Suprapubic skin (tissue), 4 donors: ENCODE measurements around the gene METTL16. TPM values are rescaled to one million over a fixed set of nuclear protein-coding genes. Genes with fewer than 3 reads are reported as not detected.
A peak's percentile ranks its signal among the peaks of the same experiment; 100 is the strongest.

Experiments
- DNase-seq, 2 donors: peaks; one replicate each; pipeline ENCODE4 v3.0.0-alpha.2; 2019; ENCODE audit warnings: low spot score in 2 of 2
- H3K27ac ChIP-seq: fragments of 200-600 bp; sonication (generic); one replicate; pipeline ENCODE4 v1.5.1; 2019
- H3K27me3 ChIP-seq: fragments of 200-600 bp; sonication (generic); one replicate; pipeline ENCODE4 v1.5.1; 2019
- H3K36me3 ChIP-seq: fragments of 200-600 bp; sonication (generic); one replicate; pipeline ENCODE4 v1.5.1; 2019
- H3K4me1 ChIP-seq: fragments of 200-600 bp; sonication (generic); one replicate; pipeline ENCODE4 v1.5.1; 2019
- H3K4me3 ChIP-seq: fragments of 200-600 bp; sonication (generic); one replicate; pipeline ENCODE4 v1.5.1; 2019; ENCODE audit warnings: mild to moderate bottlenecking
- H3K9me3 ChIP-seq: fragments of 200-600 bp; sonication (generic); one replicate; pipeline ENCODE4 v1.5.1; 2019
- CTCF ChIP-seq, 2 donors: fragments of 200-600 bp in 1 of 2; fragments of 450-650 bp in 1 of 2; sonication (generic) in 1 of 2; IDR thresholded peaks; one replicate each; pipeline ENCODE4 v1.5.1; 2016 to 2019; ENCODE audit warnings: antibody characterized with exemption in 2 of 2, mild to moderate bottlenecking in 1 of 2, moderate library complexity in 1 of 2
- EP300 ChIP-seq: sonication (generic); formaldehyde crosslinking; IDR thresholded peaks from one replicate; pipeline ENCODE4 v1.6.1; 2017; ENCODE audit warnings: antibody characterized with exemption
- POLR2A ChIP-seq, 2 donors: fragments of 450-650 bp; IDR thresholded peaks; one replicate each; pipeline ENCODE4 v1.6.1; 2017; ENCODE audit warnings: antibody characterized with exemption in 2 of 2, mild to moderate bottlenecking in 2 of 2, moderate library complexity in 2 of 2
- POLR2AphosphoS5 ChIP-seq, 3 donors: sonication (generic); formaldehyde crosslinking; IDR thresholded peaks; one replicate each; pipeline ENCODE4 v1.6.1; 2017; ENCODE audit warnings: antibody characterized with exemption in 3 of 3
- WGBS: methylation state at CpG from one replicate; pipeline ENCODE4 v1.1.5; 2018; 5-methylcytosine and 5-hydroxymethylcytosine counted together
- total RNA-seq, 4 donors: library from RNA; depleted of rRNA; stranded (reverse); fragments of >200 nt; gene quantifications; one replicate each; pipeline ENCODE4 v1.1.0, GENCODE V29; 2016

The METTL16 gene
- total RNA-seq, 4 donors from 2014 or later = 30.8 to 53.3 (median 35.9) TPM

DNA sequence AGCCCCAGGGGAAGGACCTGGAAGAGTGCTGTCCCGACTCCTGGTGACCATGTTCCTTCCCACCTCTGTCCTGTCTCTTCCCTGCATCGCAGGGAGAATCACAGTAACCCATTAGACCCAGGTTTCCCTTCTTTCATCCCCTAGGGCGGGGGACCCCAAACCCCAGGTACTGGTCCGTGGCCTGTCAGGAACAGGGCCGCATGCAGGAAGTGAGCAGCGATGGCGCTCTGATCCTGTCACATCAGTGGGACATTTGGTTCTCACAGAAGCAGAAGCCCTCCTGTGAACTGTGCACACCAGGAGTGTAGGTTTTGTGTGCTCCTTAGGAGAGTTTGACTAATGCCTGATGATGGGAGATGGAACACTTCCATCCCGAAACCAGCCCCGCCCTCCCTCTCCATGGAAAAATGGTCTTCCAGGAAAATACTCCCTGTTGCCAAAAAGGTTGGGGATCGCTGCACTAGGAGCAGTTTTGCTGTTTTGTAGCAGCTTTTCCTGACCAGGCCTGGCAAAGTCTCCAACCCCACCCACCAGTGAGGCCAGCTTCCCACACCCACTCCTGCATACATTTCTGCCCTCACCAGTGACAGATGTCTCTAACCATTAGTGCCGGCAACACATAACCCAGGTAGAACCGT, 121.4 kb downstream of the METTL16 start:
- Histone ChIP-seq H3K4me3 (no peak overlapping the region), H3K4me1 (peaks cover 52% of the 10 kb centered on the region), H3K27me3 (no peaks in the 10 kb centered on the region), H3K36me3 (peaks cover 31% of the 10 kb centered on the region), H3K9me3 (no peaks in the 10 kb centered on the region), H3K27ac (peak overlapping the region; percentile 99)
- WGBS = 66% methylated on average over 12 of the region's 12 CpGs
- TF ChIP-seq CTCF (IDR thresholded peaks at IDR 0.05) (no peak), POLR2AphosphoS5 (IDR thresholded peaks at IDR 0.05) (no peak), EP300 (no peak), POLR2A (IDR thresholded peaks at IDR 0.05) (no peak)
- DNase-seq = peak in 1 of 2 donors; percentile 73

GRCh38 chr17:2388683-2389055, 123.0 kb downstream of the METTL16 start:
- no peak for TF ChIP-seq EP300
- no peak for TF ChIP-seq CTCF (IDR thresholded peaks at IDR 0.05)
- no peak for TF ChIP-seq POLR2A (IDR thresholded peaks at IDR 0.05)
- TF ChIP-seq POLR2AphosphoS5 (IDR thresholded peaks at IDR 0.05) = no peak
- peaks cover 31% of the 10 kb centered on the region for H3K36me3 ChIP-seq
- H3K4me3 ChIP-seq = no peak overlapping the region
- WGBS = 92% methylated on average over 15 of the region's 15 CpGs
- no peaks in the 10 kb centered on the region for H3K27me3 ChIP-seq
- no peak overlapping the region for H3K27ac ChIP-seq
- H3K4me1 ChIP-seq = peaks cover 43% of the 10 kb centered on the region
- no peaks in the 10 kb centered on the region for H3K9me3 ChIP-seq
- no peak for DNase-seq

GRCh38 chr17:2388020-2388682, 123.5 kb downstream of the METTL16 start:
- TF ChIP-seq POLR2AphosphoS5 (IDR thresholded peaks at IDR 0.05) (no peak), POLR2A (IDR thresholded peaks at IDR 0.05) (no peak), CTCF (IDR thresholded peaks at IDR 0.05) (no peak), EP300 (no peak)
- Histone ChIP-seq H3K36me3 (peaks cover 31% of the 10 kb centered on the region), H3K27me3 (no peaks in the 10 kb centered on the region), H3K27ac (no peak overlapping the region), H3K4me3 (no peak overlapping the region), H3K4me1 (peaks cover 46% of the 10 kb centered on the region), H3K9me3 (no peaks in the 10 kb centered on the region)
- DNase-seq = no peak
- WGBS = 77% methylated on average over 19 of the region's 21 CpGs

DNA sequence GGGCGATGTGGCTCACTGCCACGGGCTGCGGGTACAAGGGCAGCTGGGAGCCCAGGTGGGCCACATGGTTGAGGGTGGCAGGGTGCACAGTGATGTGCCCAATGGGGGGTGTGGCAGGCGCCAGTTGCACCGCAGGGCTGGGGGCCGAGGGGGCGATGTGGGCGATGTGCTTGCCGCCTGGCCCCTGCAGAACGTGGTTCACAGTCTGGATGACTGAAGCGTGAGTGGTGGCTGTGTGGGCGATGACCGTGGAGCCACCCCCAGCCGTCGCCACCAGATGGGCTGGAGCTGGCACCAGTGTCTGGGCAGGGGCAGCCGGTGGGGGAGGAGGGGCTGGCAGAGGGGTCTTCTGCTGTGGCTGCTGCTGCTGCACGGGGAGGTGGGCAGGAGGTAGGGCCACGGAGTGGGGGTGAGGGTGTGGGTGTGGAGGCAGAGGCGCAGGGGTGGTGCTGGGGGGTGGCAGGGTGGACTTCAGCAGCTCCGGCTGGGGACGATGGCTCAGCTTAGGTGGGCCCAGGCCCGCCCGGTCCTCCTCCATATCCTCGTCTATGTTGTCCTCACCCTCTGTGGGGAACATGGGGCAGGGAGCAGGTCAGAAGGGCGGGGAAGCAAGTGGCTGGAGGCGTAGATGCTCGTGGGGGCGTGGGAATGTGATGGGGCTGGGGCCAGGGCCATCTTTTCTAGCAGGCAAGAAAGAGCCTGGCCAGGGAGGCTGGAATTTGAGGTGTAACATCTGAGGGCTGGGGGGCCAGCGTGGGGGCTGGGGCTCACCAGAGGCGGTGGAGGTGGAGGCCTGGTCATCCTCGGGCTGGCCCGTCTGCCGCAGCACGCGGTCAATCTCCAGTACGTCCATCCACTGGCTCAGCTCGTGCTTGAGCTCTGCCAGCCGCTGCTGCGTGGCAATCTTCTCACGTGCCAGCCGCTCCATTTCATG, 124.3 kb downstream of the METTL16 start:
- Histone ChIP-seq H3K27ac (no peak overlapping the region), H3K36me3 (peaks cover 31% of the 10 kb centered on the region)
- TF ChIP-seq POLR2A (IDR thresholded peaks at IDR 0.05) (no peak), CTCF (IDR thresholded peaks at IDR 0.05) (no peak), EP300 (no peak), POLR2AphosphoS5 (IDR thresholded peaks at IDR 0.05) (no peak)

More for the DNA sequence above, 124.3 kb downstream of the METTL16 start:
- no peaks in the 10 kb centered on the region for H3K9me3 ChIP-seq
- WGBS = 89% methylated on average over 33 of the region's 41 CpGs
- H3K4me1 ChIP-seq = peaks cover 51% of the 10 kb centered on the region
- no peaks in the 10 kb centered on the region for H3K27me3 ChIP-seq
- H3K4me3 ChIP-seq = no peak overlapping the region
- DNase-seq = no peak
